Measurements from ENCODE around the gene PRKCA.
A peak's percentile ranks its signal among the peaks of the same experiment; 100 is the strongest.
"Not testable (repeated sequence)": the region's sequence is repeated elsewhere in the genome, so short reads cannot be mapped to it uniquely, and the experiment has no call there.

The PRKCA gene

DNA sequence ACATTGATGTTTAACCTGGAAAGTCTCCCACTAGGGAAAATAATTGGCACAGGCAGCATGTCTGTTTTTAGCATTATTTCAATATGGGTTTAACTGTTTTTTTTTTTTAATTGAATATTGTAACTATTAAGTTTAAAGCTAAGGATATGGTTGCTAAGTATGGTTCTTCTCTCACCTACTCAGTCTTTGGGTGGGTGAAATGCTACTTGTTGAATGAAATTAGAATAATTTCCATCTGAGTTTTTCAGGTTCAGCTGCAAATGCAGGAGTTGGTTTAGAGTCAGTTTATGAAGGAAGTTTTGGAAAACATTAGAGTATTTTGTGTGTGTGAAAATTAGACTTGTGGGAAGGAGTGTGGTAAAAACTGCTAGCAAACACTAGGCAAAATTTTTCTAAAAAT is 93.5 kb downstream of the PRKCA start:
- no peak for DNase-seq

GRCh38 chr17:66397486-66397885 is 95.1 kb downstream of the PRKCA start:
- no peak for DNase-seq

DNA sequence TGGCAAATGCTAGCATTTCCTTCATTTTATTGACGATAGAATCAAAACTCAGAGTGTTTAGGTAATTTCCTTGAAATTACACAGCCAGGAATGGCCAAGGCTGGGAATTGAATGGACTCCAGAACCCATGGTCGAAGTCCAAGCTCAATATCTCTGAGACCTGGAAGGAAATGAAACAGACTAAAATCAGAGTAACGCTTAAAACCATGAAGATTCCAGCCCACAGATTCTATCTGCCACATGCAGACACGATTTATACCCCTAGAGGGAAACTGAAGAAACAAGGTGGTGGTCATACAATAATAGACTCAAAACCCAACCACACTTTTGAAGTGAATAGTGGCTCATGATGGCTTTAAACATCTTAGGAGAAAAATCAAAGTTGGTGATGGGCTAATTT is 95.6 kb downstream of the PRKCA start:
- no peak for DNase-seq

DNA sequence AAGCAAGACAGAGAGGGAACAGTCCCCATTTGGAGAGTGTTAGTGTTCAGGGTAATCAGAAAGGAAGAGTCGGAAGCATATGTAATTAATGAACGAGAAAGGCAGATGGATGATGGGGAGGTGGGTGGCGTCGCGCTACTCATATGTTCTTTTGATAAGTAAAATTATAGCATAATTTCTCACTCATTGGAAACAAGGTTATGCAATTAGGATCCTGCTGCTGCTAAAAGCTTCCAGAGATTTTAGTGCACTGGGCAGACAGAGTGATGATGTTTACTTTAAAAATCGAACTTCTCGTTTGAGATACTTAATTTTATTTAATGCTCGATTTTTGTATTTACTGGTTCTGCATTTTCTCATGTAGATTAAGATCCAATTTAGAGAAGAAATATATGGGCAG is 96.2 kb downstream of the PRKCA start:
- DNase-seq = no peak

GRCh38 chr17:66399441-66399840 is 97.0 kb downstream of the PRKCA start:
- DNase-seq = no peak

DNA sequence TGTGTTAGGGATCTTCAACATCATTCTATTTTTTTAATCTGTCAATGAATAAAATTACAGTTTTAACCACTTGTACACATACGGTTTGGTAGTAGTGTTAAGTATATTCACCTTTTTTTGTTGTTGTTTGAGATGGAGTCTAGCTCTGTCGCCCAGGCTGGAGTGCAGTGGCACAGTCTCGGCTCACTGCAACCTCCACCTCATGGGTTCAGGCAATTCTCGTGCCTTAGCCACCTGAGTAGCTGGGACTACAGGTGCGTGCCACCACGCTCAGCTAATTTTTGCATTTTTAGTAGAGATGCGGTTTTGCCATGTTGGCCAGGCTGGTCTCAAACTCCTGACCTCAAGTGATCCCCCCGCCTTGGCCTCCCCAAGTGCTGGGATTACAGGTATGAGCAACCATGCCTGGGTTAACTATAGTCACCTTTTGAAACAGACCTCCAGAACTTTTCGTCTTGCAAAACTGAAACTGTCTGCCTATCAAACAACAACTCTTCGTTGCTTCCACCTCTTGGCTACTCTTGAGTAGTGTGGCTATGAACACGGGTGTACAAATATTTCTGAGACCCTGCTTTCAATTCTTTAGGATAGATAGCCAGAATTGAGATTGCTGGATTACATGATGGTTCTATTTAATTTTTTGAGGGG is 97.8 kb downstream of the PRKCA start:
- not testable (repeated sequence) for DNase-seq

- DNase-seq = no peak
Observed at GRCh38 chr17:66400698-66401097, 98.3 kb downstream of the PRKCA start.

DNA sequence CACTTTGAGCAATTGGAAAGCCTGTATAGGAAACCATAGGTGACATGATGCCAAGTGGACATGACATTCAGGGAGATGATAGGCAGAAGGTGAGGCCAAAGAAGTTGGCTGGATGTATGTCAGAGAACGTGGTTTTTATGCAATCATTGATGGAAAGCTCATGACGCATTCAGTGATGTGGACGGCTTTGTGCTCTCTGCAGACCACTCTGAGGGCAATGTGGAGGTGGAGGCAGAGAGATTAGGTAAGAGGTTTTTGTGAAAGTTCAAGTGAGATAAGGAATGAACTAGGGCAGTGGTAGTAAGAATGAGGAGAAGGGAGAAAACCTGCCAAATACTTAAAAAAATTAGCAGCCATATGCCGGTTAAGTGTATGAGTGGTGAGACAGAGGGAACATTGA is 99.0 kb downstream of the PRKCA start:
- DNase-seq = no peak

DNA sequence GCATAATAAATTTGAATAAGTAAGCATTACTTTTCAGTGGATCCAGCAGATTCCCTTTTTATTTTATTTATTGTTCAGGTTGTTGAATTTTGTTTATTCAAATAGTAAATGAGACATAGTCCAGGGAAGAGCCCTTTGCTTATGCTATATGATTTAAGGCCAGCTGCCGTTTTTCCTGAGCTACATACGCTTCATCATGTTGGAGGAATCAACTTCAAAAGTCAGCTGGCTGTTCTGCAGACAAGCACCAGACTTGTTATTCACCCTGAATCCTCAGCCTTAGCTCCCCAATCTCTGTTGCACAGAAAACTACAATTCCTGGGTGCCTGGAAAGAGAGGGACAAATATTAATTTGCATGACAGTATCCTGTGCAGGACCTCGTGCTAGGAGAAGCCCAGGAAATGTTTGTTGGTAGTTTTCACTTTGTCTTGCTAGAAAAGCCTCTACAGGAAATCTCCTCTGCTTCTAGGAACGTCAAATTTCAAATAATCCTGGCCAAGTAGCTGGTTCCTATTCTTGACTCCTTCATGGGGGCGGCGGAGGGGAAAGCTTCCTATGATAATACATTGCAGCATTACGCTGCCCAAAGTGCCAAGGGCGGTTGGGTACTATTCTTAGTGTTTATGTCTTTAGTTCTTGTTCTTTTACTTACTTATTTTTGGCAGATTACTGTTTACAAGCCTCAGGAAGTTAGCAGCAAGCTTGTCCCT is 101.6 kb downstream of the PRKCA start:
- DNase-seq = no peak

DNA sequence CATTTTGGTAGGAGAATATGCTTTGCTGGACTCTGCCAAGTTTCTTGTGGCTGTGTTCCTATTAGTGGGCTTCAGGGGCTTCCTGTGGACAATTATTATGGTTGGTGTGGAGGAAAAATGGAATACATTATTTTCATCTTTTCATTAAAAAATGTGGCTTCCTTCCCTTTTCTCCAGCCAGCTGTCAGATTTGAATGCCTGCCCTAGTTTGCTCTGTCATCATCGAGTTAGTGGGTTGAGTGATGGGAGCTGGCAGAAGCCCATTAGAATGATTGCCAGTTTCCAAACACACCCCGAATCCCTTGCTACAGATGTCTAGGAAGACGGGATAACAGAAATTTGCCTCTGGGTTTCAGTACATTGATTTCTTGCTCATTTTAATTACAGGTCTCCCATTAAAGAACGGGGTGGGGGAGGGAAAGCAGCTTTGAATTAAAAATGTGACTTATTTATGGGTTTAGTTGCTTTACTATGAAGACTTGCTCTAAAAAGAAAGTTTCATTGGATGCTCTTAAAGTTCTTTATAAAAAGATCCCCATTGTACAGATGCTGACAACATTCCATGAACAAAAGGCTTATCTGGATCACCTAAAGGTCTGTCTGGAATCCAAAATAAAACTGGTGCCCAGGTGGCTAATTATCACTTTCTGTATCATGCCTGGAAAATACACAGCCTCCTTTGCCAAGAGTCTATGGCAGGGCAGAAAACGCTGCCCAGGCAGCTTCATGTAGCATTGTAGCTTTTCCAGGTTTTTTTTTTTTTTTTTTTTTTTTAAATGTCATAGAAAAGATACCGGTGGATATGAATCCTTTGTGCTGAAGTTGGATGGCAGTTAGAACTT is 103.6 kb downstream of the PRKCA start:
- DNase-seq = no peak

DNA sequence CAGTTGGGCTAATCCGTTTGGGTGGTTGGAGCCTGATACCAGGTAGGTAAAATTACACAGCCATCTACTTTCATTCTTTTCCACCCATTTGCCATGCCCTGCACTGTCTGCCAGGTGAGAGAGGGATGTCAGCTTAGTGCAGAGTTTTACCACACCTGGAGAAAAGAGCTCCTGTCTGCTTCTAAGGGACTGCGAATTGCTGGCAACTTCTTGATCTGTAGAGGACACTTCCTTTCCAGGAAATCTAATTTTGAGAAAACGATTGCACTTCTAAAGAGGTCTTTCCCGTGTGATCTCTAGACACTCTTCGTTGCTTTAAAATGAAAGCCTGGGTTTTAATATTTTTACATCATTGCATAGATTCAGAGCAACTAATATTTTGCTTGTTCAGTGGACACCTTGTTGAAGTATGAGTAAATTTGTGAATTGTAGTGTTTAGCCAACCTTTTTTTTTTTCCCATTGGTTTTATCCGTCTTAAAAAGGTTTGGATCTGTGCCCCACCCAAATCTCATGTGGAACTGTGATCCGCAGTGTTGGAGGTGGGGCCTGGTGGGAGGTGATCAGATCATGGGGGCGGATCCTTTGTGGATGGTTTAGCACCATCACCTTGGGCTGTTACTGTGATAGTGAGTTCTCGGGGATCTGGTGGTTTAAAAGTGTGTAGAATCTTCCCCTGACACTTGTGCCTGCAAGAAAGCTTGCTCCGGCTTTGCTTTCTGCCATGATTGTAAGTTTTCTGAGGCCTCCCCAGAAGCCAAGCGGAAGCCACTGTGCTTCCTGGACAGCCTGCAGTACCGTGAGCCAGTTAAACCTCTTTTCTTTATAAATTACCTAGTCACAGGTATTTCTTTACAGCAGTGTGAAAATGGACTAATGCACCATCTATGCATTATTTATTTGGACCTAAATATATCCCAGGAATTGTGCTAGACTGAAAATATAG is 104.6 kb downstream of the PRKCA start:
- DNase-seq = no peak

- no peak for DNase-seq
Observed at GRCh38 chr17:66407864-66408263, 105.5 kb downstream of the PRKCA start.

- no peak for DNase-seq
Observed at GRCh38 chr17:66411520-66411919, 109.1 kb downstream of the PRKCA start.

GRCh38 chr17:66412857-66413558 is 110.6 kb downstream of the PRKCA start:
- no peak for DNase-seq

DNA sequence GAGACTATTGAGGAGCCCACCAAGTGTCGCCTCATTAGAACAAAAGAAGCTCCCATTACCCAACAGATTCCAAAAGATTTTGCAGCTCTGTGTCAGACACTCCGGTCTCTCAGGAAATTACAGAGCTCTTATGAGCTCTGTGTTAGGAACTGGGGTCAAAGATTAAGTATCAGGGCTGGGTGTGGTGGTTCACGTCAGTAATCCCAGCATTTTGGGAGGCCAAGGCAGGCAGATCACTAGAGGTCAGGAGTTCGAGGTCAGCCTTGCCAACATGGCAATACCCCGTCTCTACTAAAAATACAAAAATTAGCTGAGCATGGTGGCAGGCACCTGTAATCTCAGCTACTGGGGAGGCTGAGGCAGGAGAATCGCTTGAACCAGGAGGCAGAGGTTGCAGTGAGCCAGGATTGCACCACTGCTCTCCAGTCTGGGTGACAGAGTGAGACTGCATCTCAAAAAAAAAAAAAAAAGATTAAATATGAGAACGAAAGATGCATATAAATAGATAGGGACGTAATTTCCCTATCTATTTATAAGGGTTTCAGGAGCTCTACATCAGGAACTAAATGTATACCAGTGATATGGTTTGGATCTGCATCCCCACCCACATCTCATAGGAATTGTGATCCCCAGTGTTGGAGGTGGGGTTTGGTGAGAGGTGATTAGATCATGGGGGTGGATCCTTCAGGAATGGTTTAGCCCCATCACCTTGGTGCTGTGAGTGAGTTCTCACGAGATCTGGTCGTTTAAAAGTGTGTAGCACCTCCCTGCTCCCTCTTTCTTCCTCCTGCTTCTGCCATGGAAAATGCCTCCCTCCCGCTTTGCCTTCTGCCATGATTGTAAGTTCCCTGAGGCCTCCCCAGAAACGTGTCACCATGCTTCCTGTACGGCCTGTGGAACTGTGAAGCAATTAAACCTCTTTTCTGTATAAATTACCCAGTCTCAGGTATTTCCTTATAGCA is 111.4 kb downstream of the PRKCA start:
- DNase-seq = no peak

DNA sequence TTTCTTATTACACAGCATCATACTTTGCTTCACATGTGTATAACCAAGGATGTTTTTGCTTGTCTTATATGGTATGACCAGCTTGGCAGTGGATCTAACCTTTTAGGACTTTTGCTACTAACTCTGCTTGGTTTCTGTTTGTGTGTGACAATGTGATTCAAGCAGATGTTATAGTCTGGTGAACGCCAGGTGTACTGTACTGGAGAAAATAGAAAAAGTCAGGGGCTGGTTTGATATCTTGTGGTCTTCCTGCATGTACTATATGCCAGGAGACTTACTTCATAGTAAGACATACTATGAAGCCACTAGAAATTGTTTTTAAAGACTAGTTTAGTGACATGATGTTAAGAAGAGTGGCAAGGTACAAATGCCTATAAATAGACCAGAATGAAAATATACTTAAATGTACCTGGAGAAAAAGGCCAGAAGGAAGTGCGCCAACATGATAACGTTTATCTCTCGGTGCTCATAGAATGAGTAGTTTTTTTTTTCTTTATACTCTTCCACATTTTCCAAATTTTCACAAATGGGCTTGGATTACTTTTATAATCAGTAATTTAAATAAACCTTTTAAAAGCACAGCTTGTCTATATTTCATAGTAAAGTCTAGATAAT is 112.3 kb downstream of the PRKCA start:
- DNase-seq = no peak

- no peak for DNase-seq
Observed at GRCh38 chr17:66415366-66416206, 113.2 kb downstream of the PRKCA start.

DNA sequence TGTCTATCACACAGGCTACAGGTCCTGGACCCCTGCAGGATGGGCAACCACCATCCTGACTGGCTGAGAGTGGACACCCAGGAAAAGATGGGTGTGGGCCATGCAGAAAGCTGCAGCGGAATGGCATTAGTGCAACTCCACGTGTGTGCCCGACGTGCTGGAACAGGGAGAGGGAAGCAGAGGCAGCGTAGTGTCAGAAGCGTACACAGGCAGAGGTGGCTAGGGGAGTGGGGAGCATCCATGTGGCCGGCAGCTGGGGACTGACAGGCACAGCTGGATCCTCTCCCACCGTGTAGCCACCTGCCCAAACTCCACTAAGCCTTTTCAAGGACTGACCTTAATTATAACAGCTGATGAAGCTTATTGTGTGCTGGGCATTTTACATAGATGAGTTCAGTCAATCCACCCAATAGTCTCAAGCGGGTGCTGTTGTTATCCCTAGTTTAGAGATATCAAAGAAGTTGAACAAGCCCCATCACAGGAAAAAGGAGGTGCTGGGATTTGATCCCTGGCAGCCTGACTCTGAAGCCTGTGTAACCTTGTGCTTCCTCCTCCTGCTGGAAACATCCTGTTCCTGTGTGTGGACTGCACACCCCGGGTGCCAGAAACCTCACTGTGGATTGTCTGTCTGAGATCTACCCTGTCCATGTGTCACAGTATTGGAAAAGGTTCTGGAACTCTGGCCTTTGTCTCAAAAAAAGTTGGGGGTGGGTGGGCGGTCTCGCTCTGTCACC is 114.0 kb downstream of the PRKCA start:
- DNase-seq = peak; percentile 31

GRCh38 chr17:66417300-66417719 is 114.9 kb downstream of the PRKCA start:
- DNase-seq = peak; percentile 17

All from NCI-H146 (cell line).